GM10266 (cell line): ENCODE results near the gene NRTN.

Experiments used
- DNase-seq: peaks from one replicate; pipeline ENCODE4 v3.0.0; 2012; ENCODE audit errors: extremely low spot score
- CTCF ChIP-seq: IDR thresholded peaks from 2 replicates; pipeline ENCODE4 v1.5.1; 2012; ENCODE audit warnings: mild to moderate bottlenecking, low read depth; ENCODE audit not compliant: control insufficient read depth, insufficient read depth; ENCODE audit errors: missing control alignments

Gene NRTN, protein sequence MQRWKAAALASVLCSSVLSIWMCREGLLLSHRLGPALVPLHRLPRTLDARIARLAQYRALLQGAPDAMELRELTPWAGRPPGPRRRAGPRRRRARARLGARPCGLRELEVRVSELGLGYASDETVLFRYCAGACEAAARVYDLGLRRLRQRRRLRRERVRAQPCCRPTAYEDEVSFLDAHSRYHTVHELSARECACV

GRCh38 chr19:5804516-5805461, at the start of gene NRTN:
Gene NRTN, plus strand, starts transcription at chr19:5805067. Its CDS starts 19,099 bp downstream, at chr19:5824166.
- DNase-seq, result peak; percentile 92
- TF ChIP-seq CTCF, result no peak

DNA sequence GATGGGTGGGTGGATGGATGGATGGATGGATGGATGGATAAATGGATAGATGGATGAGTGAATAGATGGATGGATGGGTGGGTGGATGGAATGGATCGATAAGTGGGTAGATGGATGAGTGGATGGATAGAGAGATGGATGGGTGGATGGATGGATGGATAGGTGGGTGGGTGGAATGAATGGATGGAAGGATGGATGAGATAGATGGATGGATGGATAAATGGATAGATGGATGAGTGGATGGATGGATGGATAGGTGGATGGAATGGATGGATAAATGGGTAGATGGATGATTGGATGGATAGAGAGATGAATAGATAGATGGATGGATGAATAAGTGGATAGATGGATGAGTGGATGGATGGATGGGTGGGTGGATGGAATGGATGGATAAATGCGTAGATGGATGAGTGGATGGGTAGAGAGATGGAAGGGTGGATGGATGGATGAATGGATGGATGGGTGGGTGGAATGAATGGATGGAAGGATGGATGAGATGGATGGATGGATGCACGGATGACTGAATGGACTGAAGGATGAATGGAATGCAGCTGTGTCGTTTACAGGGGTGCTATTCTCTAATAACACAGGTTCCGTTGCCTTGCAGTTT, 42.2 kb upstream of the NRTN start:
- no peak for DNase-seq
- TF ChIP-seq CTCF, result no peak

DNA sequence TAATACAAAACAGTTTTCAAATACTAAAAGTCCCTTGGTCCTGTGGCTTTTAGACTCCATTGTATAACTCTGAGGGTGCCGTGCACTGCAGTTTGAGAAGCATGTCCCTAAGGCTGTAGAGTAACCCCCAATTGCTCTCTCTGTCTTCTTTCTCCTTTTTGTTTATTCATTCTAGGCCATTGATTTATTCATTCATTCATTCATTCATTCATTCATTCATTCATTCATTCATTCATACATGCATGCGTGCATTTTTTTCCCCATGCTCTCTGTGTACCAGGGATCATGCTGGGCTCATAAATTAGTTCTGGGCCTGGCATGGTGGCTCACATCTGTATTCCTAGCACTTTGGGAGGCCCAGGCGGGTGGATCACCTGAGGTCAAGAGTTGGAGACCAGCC, 39.6 kb upstream of the NRTN start:
- DNase-seq, result no peak
- TF ChIP-seq CTCF, result no peak

- no peak for TF ChIP-seq CTCF
- DNase-seq, result no peak
Observed at GRCh38 chr19:5767949-5768348, 36.9 kb upstream of the NRTN start.

DNA sequence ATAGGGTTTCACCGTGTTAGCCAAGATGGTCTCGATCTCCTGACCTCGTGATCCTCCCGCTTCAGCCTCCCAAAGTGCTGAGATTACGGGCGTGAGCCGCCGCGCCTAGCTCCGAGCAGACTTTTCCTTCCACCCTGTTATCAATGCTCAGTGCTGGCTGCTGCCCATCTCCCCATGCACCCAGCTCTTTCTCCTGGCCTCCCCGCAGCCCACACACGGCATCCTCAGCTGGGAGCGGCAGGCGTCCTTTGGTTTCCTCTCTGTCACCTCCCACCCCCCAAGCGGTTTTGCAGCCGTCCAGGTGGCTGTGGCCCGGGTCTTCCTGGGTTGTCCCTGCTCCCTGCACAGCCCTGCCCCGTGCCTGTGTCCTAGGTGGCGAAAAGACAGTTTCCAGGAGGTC, 32.5 kb upstream of the NRTN start:
- no peak for DNase-seq
- no peak for TF ChIP-seq CTCF

GRCh38 chr19:5773276-5773675, 31.6 kb upstream of the NRTN start:
- TF ChIP-seq CTCF, result no peak
- no peak for DNase-seq
